Gastrocnemius medialis (tissue), 4 donors: ENCODE measurements around the gene SMCO2. TPM values are rescaled to one million over a fixed set of nuclear protein-coding genes. Genes with fewer than 3 reads are reported as not detected.

Source experiments
- ATAC-seq, 2 donors: fragments of 150-250 bp; one replicate each; pipeline ENCODE4 v1.9.1; 2016
- DNase-seq, 2 donors: peaks; one replicate each; pipeline ENCODE4 v3.0.0-alpha.2; 2019
- H3K27ac ChIP-seq, 4 donors: fragments of 200-600 bp; sonication (generic); 1 replicate in 1 of 4; 2 replicates in 3 of 4; pipeline ENCODE4 v1.5.1; 2016 to 2018; ENCODE audit warnings: mild to moderate bottlenecking in 2 of 4, moderate library complexity in 1 of 4
- H3K27me3 ChIP-seq, 3 donors: fragments of 200-600 bp; sonication (generic) in 2 of 3; 1 replicate in 1 of 3; 2 replicates in 2 of 3; pipeline versions ENCODE4 v1.5.1 to v1.6.0; 2016 to 2019; ENCODE audit warnings: mild to moderate bottlenecking in 1 of 3, moderate library complexity in 1 of 3
- H3K36me3 ChIP-seq, 2 donors: fragments of 200-600 bp; sonication (generic) in 1 of 2; one replicate each; pipeline ENCODE4 v1.5.1; 2017 to 2018
- H3K4me1 ChIP-seq, 2 donors: fragments of 200-600 bp; sonication (generic) in 1 of 2; one replicate each; pipeline ENCODE4 v1.5.1; 2016 to 2017; ENCODE audit warnings: mild to moderate bottlenecking in 2 of 2
- H3K4me3 ChIP-seq, 4 donors: fragments of 200-600 bp; sonication (generic) in 3 of 4; 1 replicate in 1 of 4; 2 replicates in 3 of 4; pipeline ENCODE4 v1.5.1; 2016 to 2019; ENCODE audit warnings: mild to moderate bottlenecking in 2 of 4
- H3K9me3 ChIP-seq, 3 donors: fragments of 200-600 bp; sonication (generic) in 2 of 3; 1 replicate in 1 of 3; 2 replicates in 2 of 3; pipeline ENCODE4 v1.5.1; 2016 to 2019
- POLR2A ChIP-seq, 2 donors: fragments of 450-650 bp; IDR thresholded peaks; one replicate each; pipeline ENCODE4 v1.6.1; 2017; ENCODE audit warnings: antibody characterized with exemption in 2 of 2, mild to moderate bottlenecking in 2 of 2, moderate library complexity in 2 of 2
- in situ Hi-C, 4 donors: fragments of 200-750 bp; cut with MboI; loops; one replicate each; pipeline versions ENCODE4 v1.15.0 to v1.8.0; 2017; ENCODE audit warnings: low sequenced_read_pairs in 4 of 4
- intact Hi-C: fragments of 100-400 bp; cut with DNase I; formaldehyde crosslinking; loops from one replicate; pipeline ENCODE4 v1.15.1; 2023; ENCODE audit warnings: low total_unique reads
- total RNA-seq, 4 donors: library from RNA; depleted of rRNA; stranded (reverse); fragments of >200 nt; gene quantifications; one replicate each; pipeline versions ENCODE4 v1.1.0 to v1.2.3, GENCODE V29; 2016
- TF ChIP-seq, protein P1 (sequence below), 5 experiments: fragments of 450-650 bp in 3 of 5; fragments of 200-600 bp in 2 of 5; sonication (generic) in 2 of 5; IDR thresholded peaks in 4 of 5; conservative IDR thresholded peaks in 1 of 5; 1 replicate in 4 of 5; 2 replicates in 1 of 5; pipeline ENCODE4 v1.5.1; 2016 to 2019; ENCODE audit warnings: antibody characterized with exemption in 5 of 5, mild to moderate bottlenecking in 3 of 5, moderate library complexity in 3 of 5

The SMCO2 gene
- total RNA-seq, 4 donors from 2014 or later: not detected

DNA sequence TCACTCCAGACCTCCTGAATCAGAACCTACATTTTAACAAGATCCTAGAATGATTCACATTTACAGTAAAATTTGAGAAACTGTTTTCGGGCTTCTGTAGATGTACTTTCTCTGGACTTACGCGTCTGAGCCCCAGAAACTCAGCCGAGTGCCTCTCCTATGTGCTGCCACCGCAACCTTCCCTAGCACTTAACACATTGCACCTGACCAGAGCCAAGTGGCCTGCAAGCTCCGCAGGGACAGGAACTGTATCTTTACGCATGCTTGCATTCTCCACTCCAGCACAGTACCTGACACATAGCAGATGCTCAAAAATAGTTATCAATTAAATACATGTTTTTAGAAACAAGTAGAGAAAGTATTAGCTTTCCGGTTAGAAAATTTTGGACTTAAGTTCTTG, 1.2 kb downstream of the SMCO2 start:
- no peak for ATAC-seq
- in situ Hi-C loops (no loop called here), intact Hi-C loops (no loop called here)
- Histone ChIP-seq H3K27ac (no peak overlapping the region), H3K27me3 (no peaks in the 10 kb centered on the region), H3K4me3 (no peak overlapping the region), H3K4me1 (no peaks in the 10 kb centered on the region), H3K9me3 (no peaks in the 10 kb centered on the region), H3K36me3 (no peaks in the 10 kb centered on the region)
- DNase-seq: no peak
- TF ChIP-seq, protein P1, sequence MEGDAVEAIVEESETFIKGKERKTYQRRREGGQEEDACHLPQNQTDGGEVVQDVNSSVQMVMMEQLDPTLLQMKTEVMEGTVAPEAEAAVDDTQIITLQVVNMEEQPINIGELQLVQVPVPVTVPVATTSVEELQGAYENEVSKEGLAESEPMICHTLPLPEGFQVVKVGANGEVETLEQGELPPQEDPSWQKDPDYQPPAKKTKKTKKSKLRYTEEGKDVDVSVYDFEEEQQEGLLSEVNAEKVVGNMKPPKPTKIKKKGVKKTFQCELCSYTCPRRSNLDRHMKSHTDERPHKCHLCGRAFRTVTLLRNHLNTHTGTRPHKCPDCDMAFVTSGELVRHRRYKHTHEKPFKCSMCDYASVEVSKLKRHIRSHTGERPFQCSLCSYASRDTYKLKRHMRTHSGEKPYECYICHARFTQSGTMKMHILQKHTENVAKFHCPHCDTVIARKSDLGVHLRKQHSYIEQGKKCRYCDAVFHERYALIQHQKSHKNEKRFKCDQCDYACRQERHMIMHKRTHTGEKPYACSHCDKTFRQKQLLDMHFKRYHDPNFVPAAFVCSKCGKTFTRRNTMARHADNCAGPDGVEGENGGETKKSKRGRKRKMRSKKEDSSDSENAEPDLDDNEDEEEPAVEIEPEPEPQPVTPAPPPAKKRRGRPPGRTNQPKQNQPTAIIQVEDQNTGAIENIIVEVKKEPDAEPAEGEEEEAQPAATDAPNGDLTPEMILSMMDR (IDR thresholded peaks at IDR 0.05 in 4 of 5, conservative IDR thresholded peaks at IDR 0.05 in 1 of 5): no peak
- no peak for TF ChIP-seq POLR2A (IDR thresholded peaks at IDR 0.05)

DNA sequence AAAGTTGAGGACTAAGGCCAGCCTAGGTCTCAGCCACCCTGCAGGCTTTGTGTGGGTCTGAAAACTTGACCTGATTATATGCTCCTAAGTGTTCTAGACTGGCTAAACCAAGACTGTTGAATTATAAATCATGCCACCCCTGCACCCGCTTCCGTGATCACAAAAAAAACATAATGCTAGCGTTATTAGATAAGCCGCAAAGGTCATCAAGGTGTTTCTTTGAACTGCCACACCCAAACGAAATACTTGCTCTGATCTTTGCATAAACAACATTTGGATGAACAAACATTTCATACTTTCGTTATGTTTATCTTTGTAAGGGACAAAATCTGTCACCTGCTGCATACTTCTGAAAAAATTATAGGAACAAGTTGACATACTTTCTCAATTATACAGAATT, 2.5 kb downstream of the SMCO2 start:
- ATAC-seq (no peak), DNase-seq (no peak)
- Histone ChIP-seq H3K27ac (no peak overlapping the region), H3K4me1 (no peaks in the 10 kb centered on the region), H3K4me3 (no peak overlapping the region), H3K36me3 (no peaks in the 10 kb centered on the region), H3K9me3 (no peaks in the 10 kb centered on the region), H3K27me3 (no peaks in the 10 kb centered on the region)
- intact Hi-C loops: no loop called here
- TF ChIP-seq POLR2A (IDR thresholded peaks at IDR 0.05): no peak
- TF ChIP-seq, protein P1 (IDR thresholded peaks at IDR 0.05 in 4 of 5, conservative IDR thresholded peaks at IDR 0.05 in 1 of 5): no peak
- in situ Hi-C loops: no loop called here

DNA sequence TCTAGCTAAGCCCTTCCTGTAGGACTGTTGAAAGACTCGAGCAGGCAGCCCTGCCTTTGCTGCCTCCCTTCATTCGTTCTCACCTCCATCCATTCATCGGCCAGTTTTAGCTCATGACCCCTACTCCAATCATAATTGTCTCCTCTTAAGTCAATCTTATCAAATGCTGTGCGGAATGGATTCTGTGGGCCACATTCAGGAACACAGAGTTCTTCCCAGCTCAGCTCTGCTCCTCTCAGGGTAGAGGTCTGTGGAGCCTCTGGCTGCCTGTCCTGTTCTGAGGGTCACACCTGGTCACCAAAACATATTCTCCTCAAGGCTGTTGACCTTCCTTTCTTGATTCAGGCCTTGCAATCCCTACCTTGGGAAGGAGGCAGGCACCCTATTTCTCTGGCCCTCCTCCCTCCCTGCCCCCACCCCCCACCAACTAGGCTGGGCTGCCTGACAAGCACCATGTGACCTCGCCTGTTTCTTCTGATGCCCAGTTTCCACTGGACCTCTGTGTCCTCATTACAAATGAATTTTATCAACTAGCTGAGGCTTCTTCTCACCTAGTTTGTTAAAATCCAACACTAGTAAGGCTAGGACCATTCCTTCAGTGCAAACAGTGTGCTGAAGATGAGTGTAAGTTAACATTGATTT, 3.5 kb downstream of the SMCO2 start:
- no peaks in the 10 kb centered on the region for H3K9me3 ChIP-seq
- no peaks in the 10 kb centered on the region for H3K4me1 ChIP-seq
- H3K27ac ChIP-seq: no peak overlapping the region
- no peak overlapping the region for H3K4me3 ChIP-seq
- intact Hi-C loops (no loop called here), in situ Hi-C loops (no loop called here)
- ATAC-seq (no peak), DNase-seq (no peak)
- H3K27me3 ChIP-seq: no peaks in the 10 kb centered on the region
- TF ChIP-seq, protein P1 (IDR thresholded peaks at IDR 0.05 in 4 of 5, conservative IDR thresholded peaks at IDR 0.05 in 1 of 5): no peak
- TF ChIP-seq POLR2A (IDR thresholded peaks at IDR 0.05): no peak
- H3K36me3 ChIP-seq: no peaks in the 10 kb centered on the region

DNA sequence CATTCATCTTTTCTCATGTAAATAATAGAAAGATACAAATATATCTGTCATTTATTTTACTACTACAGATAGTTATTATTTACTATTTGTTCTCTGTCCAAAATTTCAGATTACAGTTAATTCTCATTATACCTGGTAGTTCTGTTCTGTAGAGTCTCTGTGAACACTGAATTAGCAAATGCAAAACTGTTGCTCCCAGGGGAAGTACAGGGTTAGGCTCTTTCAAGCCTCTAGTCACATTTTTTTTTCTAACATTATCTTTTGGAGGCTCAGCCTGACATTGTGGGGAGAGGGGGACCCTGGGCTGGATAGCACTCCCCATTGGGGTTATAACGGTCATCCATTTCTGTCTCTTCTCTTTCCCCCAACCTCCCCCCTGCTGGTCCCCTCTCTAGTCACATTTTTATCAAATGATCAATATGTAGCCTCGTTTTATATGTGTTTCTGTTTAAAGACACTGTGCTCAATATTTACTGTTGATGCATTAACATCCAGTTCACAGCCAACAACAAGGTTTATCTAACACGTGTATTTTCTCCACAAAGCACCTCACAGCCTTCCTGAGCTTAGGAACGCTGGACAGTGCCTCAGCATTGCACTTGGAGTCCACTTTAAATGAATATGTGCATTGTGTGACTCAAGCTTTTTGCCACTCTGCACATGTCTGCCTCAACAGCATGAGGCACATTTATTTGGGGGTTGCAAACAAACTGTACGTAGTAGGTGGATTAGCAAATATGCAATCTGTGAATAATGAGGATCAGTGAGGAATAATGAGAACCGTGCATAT, 4.7 kb downstream of the SMCO2 start:
- H3K36me3 ChIP-seq: no peaks in the 10 kb centered on the region
- H3K27me3 ChIP-seq: no peaks in the 10 kb centered on the region
- intact Hi-C loops (no loop called here), in situ Hi-C loops (no loop called here)
- TF ChIP-seq, protein P1 (IDR thresholded peaks at IDR 0.05 in 4 of 5, conservative IDR thresholded peaks at IDR 0.05 in 1 of 5): no peak
- TF ChIP-seq POLR2A (IDR thresholded peaks at IDR 0.05): no peak
- H3K27ac ChIP-seq: no peak overlapping the region
- H3K9me3 ChIP-seq: no peaks in the 10 kb centered on the region
- DNase-seq (no peak), ATAC-seq (no peak)
- H3K4me1 ChIP-seq: no peaks in the 10 kb centered on the region
- no peak overlapping the region for H3K4me3 ChIP-seq
